ENCODE measurements around the gene SGCE. TPM values are rescaled to one million over a fixed set of nuclear protein-coding genes. Genes with fewer than 3 reads are reported as not detected.

SGCE gene
- total RNA-seq, 1 experiment from 2014 or later = 30.4 TPM

DNA sequence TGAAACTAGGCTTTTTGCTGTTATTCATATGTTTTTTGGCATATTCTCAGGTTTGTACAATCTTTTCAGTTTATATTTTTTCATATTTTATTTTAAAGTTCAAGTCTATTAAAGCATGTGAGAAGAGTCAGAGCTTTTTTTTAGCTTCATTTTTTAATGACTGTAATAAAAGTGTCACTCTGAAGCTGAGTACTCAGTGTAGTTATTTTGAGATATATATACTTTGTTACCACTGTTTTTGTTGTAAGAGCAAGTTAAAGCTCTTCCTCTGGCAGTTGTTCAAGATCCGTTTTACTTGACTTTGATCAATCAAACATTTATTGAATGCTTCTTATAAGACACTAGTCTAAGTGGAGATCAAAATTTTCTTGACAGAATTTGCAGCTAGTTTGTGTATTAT is 108.8 kb downstream of the SGCE start:
- Histone ChIP-seq H3K4me3 (ENCODE audit: low read length) (no peak overlapping the region), H3K79me2 (ENCODE audit: low read length) (no peaks in the 10 kb centered on the region), H3K9me3 (ENCODE audit: low read length) (no peaks in the 10 kb centered on the region), H3K4me2 (ENCODE audit: low read length) (no peak overlapping the region), H3F3A (ENCODE audit: low read length, unreplicated experiment) (no peaks in the 10 kb centered on the region), H3K27me3 (ENCODE audit: low read length) (no peaks in the 10 kb centered on the region), H3K9ac (ENCODE audit: low read length) (no peak overlapping the region), H4K20me1 (ENCODE audit: low read length) (no peaks in the 10 kb centered on the region), H3K4me1 (ENCODE audit: insufficient read depth, low read length) (no peaks in the 10 kb centered on the region), H2AFZ (ENCODE audit: low read length) (no peak overlapping the region), H3K36me3 (ENCODE audit: low read depth, low read length) (no peaks in the 10 kb centered on the region), H3K27ac (ENCODE audit: low read length) (no peak overlapping the region), H3K9me2 (replicated peaks; ENCODE audit: low read length) (no peaks in the 10 kb centered on the region)
- intact Hi-C loops (cut with micrococcal nuclease) = no loop called here
- CTCF ChIA-PET = no interaction called here
- BruUV-seq (replicated peaks) = no TSS peak
- no peak for TF ChIP-seq EZH2 (IDR thresholded peaks at IDR 0.05; ENCODE audit: low read length, unreplicated experiment)
- TF ChIP-seq EZH2phosphoT487 (IDR thresholded peaks at IDR 0.05; ENCODE audit: borderline replicate concordance, low read length) = no peak
- TF ChIP-seq CTCF (conservative IDR thresholded peaks at IDR 0.05; ENCODE audit: low read depth, low read length) = no peak
- DNase-seq (no peak), ATAC-seq (no peak; the same call in 1 of the 2 replicates)
- POLR2A ChIA-PET (ENCODE audit: unreplicated experiment) = interaction anchor here (0.5 kb wide), 1 partner anchor 111 kb away, joined by 3 read pairs; no protein-coding TSS in a partner anchor

DNA sequence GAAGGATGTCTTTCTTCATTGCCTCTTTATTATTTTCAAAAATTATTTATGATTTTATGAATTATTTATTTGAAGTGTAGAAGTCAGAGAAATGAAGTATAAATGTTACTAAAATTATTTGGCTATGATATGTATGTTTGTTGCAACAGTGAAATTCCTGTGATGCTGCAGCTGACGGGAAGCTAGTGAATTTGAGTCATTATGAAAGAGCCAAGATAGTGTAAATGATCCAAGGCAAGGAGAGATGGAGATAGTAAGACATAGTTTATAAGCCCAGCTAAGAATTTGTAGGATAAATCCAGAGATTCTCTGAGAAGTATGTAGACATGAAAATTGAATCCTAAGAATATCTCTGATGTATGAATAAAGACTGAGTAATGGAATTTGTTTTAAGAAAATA is 115.5 kb downstream of the SGCE start:
- no peak for ATAC-seq
- intact Hi-C loops (cut with micrococcal nuclease) = no loop called here

More for the DNA sequence above, 115.5 kb downstream of the SGCE start:
- POLR2A ChIA-PET (ENCODE audit: unreplicated experiment) = no interaction called here
- Histone ChIP-seq H3K4me2 (ENCODE audit: low read length) (no peak overlapping the region), H3K79me2 (ENCODE audit: low read length) (no peaks in the 10 kb centered on the region), H3K9me2 (replicated peaks; ENCODE audit: low read length) (no peaks in the 10 kb centered on the region), H4K20me1 (ENCODE audit: low read length) (no peaks in the 10 kb centered on the region), H3K9me3 (ENCODE audit: low read length) (no peaks in the 10 kb centered on the region), H3K27ac (ENCODE audit: low read length) (no peak overlapping the region), H3K36me3 (ENCODE audit: low read depth, low read length) (peaks cover 6% of the 10 kb centered on the region; the same call in 1 of the 2 replicates), H3K4me1 (ENCODE audit: insufficient read depth, low read length) (no peaks in the 10 kb centered on the region), H3K4me3 (ENCODE audit: low read length) (no peak overlapping the region), H3F3A (ENCODE audit: low read length, unreplicated experiment) (no peaks in the 10 kb centered on the region), H3K9ac (ENCODE audit: low read length) (no peak overlapping the region), H3K27me3 (ENCODE audit: low read length) (no peaks in the 10 kb centered on the region), H2AFZ (ENCODE audit: low read length) (no peak overlapping the region)
- TF ChIP-seq EZH2phosphoT487 (IDR thresholded peaks at IDR 0.05; ENCODE audit: borderline replicate concordance, low read length) (no peak), EZH2 (IDR thresholded peaks at IDR 0.05; ENCODE audit: low read length, unreplicated experiment) (no peak), CTCF (conservative IDR thresholded peaks at IDR 0.05; ENCODE audit: low read depth, low read length) (no peak)
- no TSS peak for BruUV-seq (replicated peaks)
- no peak for DNase-seq
- CTCF ChIA-PET = no interaction called here

Other genes with a start within 250 kb of the SGCE start
- gene CASD1, start 146.3 kb downstream of the SGCE start, total RNA-seq (2014; rRNA removed) = 9.3 and 9.6 TPM in 2 replicates